HG03159 (cell line): Measurements from ENCODE around the gene CCR4.
"Not testable (repeated sequence)": the region's sequence is repeated elsewhere in the genome, so short reads cannot be mapped to it uniquely, and the experiment has no call there.

Experiments
- ATAC-seq: cut with Tn5 transposase; IDR thresholded peaks from one replicate; pipeline ENCODE4 v1.9.1; 2021; ENCODE audit warnings: mild to moderate bottlenecking, moderate library complexity; ENCODE audit not compliant: unreplicated experiment

Gene CCR4

DNA sequence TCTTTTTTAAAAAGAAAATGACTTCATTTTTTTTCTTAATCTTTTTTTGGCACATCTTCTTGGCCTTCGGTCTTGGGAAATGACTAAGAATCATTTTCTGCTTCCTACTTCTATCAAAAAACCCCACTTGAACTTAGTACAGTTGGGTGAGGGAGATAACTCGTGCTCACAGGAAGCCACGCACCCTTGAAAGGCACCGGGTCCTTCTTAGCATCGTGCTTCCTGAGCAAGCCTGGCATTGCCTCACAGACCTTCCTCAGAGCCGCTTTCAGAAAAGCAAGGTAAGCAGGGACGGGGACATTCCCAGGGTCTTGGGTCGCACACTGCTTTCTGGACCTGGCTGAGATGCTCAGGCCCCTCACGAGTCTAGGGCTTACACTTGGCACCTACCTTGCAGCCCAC, at the start of gene CCR4:
CCR4 (plus strand) TSS at position 235 of the 402 bp plus-strand sequence. CDS start 1,779 bp downstream, outside the sequence.
- ATAC-seq = no peak

DNA sequence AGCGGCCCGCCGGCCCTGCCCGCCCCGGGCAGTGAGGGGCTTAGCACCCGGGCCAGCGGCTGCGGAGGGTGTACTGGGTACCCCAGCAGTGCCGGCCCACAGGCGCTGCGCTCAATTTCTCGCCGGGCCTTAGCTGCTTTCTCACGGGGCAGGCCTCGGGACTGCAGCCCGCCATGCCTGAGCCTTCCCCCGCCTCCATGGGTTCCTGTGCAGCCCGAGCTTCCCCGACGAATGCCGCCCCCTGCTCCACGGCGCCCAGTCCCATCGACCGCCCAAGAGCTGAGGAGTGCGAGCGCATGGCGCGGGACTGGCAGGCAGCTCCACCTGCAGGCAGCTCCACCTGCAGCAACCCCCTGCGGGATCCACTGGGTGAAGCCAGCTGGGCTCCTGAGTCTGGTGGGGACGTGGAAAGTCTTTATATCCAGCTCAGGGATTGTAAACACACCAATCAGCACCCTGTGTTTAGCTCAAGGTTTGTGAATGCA, 48.5 kb upstream of the CCR4 start:
- ATAC-seq = not testable (repeated sequence)

DNA sequence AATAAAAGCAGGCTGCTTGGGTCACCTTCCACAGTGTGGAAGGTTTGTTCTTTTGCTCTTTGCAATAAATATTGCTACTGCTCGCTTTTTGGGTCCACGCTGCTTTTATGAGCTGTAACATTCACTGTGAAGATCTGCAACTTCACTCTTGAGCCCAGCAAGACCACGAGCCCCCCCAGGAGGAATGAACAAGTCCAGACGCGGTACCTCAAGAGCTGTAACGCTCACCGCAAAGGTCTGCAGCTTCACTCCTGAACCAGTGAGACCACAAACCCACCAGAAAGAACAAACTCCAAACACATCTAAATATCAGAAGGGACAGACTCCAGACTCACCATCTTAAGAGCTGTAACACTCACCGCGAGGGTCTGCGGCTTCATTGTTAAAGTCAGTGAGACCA, 47.5 kb upstream of the CCR4 start:
- ATAC-seq = no peak

DNA sequence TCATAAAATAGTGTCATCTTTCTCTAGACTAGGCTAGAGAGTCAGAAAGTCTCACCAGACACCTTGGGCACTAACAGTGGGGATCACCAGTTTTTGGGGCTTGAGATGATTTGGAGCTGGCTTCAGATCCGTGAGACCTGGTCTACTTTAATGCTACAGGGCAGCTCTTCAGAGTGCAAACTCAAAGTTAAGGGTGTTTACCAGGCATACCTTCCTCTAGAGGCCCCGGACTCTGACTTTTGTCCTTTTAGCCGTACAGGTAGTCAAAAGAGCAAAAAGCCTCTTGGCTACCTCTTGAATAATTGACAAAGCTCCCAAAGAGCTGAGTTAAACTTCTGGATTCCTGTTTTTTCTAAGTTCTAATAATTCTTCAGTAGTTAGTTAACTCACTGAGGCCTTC, 41.4 kb upstream of the CCR4 start:
- ATAC-seq = no peak

DNA sequence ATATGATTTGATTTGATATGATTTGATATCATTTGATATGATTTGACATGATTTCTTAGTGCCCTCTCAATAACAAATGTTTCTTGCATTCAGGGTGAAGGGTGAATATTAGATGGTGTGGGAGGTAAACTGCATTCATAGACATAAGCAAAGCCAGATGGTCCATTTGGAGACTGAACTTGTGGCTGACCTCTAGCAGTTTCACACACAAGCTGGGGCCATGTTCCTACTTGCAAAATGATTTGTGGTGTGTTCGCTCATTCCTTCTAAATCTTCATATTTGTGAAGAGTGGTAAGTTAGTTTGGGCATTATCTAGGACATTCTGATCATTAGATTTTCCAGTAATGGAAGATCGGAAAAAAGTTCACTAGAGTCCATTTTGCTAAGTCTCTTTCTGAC, 40.5 kb upstream of the CCR4 start:
- ATAC-seq = no peak

DNA sequence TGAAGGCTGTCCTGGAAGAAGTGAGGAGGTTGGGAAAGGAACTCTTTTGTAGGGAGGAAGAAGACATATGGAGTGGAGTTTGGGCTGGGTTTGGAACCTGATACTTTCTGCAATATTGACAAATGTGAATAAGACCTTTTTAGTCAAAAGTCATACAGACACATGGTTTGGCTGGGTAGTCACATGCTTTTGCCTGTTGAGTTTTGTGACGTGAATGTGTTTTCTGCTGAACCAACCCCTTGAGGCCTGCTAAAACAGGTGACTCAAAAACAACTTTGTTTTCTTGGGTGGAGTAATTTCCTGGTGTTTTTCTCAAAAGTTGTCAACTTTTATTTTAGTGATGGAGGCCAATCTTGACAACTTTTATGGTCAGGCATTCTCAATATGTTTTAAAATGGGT, 39.4 kb upstream of the CCR4 start:
- ATAC-seq = no peak

DNA sequence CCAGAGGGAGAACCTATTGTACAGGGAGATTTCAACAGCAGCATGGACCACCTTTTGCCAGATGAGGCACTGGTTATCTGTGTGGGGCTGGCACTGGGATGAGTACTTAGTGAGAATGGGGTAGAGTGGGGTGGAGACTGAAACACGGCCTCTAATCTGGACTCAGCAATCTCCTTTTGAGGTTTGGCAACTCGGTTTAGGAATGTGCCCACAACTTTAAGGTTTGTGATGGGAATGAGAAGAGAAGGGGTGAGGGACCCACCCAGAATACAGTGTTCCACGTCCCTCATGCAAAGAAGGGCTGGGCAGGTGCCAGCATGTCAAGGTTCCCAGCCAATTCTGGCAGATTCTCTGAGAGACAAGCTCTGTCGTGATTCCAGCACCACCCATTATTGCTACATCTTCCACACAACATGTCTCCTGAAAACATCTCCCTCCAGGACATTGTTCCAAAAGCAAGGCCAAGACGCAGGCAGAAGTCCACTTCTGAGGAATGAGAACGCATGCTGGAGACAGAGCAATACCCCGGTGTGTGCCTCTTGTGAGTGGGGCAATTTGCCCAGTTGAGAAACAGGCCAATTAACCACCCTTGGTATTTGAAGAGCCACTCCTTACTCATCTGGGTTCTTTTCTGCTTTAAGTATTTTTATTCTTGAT, 37.5 kb upstream of the CCR4 start:
- ATAC-seq = no peak

DNA sequence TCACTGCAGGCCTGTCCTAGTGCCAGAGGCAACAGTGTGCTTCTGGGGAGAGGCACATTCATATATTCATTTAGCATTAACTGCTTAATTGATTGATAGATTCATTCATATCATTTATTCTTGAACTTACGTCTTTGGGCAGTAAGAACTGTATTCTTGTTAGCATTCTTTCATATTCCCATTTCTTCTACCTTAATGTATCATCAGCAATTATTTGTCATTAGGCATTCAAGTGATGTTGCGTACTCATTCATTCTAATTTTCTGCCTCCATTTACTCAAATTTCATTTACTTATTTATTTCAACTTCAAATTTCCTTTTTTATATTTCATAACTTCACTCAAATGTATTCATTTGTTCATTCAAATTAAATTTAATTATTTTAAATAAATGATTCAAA, 31.5 kb upstream of the CCR4 start:
- ATAC-seq = no peak

DNA sequence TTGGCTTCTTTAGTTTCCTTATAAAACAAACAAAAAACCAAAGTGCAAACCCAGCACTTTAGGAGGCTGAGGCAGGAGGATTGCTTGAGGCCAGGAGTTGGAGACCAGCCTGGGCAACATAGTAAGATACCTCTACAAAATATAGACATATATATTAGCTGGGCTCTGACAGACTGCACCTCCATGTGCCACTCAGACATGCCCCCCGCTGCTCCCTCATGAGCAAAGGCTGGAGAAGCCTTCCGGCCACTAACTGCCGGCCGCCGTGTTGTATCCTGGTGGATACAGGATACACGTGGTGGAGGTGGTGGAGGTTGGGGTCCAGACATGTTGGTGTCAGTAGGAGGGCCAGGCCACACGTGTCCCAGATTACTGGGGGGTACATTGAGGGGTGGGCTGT, 29.4 kb upstream of the CCR4 start:
- ATAC-seq = no peak

DNA sequence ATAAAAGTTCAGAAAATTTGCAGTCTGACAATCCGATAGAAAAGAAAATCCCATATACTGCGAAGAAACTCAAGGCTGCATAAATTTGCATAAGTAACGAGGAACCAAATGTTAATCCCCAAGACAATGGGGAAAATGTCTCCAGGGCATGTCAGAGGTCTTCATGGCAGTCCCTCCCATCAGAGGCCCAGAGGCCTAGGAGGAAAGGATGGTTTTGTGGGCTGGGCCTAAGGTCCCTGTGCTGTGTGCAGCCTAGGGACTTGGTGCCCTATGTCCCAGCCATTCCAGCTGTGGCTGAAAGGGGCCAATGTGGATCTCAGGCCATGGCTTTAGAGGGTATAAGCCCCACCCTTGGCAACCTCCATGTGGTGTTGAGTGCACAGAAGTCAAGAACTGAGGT, 21.3 kb upstream of the CCR4 start:
- ATAC-seq = no peak

DNA sequence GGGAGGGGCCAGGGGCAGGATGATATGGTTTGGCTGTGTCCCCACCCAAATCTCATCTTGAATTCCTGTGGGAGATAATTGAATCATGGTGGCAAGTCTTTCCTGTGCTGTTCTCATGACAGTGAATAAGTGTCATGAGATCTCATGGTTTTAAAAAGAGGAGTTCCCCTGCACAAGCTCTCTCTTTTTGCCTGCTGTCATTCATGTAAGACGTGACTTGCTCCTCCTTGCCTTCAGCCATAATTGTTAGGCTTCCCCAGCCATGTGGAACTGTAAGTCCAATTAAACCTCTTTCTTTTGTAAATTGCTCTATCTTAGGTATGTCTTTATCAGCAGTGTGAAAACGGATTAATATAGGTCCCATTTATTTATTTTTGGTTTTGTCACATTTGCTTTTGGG, 20.2 kb upstream of the CCR4 start:
- ATAC-seq = not testable (repeated sequence)

DNA sequence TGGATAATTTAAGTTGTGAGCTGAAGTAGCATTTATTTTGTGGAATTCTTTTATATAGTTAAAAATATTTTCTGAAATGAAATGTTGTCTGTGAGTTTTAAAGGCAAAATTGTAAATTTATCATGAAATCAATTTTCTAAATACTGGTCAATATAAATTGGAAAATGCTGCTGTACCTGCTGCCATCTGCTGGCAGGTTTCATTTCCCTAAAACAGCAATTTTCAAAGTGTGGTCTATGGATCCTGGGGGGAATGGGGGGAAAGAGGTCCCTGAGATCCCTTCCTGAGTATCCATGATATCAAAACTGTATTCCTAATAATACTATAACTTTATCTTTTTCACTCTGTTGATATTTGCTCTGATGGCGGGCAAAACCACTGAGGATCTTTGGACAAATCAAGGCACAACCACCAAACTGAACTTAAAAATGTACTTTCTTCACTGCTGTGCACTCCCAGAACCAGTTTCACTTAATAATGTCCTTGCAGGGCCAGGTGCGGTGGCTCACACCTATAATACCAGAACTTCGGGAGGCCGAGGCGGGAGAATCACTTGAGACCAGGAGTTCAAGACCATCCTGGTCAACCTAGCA, 17.2 kb upstream of the CCR4 start:
- ATAC-seq = no peak

DNA sequence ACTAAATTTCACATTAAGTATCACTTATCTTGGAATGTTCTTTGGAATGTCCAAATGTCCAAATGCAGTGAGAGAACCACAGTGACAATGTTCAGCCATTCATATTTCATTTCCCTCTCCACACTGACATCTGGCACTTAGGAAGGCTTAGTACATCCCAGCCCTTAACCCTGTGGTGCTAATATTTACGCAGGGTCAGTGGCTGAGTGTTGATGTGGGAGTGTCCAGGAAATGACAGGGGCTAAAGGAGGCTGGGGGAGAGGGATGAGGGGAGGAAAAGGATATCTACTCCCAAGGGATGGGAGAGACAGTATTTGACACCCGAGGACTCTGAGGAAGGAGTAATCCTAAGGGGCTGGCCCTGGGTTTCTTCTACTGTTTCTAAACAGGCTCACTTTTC, 14.1 kb upstream of the CCR4 start:
- ATAC-seq = no peak

DNA sequence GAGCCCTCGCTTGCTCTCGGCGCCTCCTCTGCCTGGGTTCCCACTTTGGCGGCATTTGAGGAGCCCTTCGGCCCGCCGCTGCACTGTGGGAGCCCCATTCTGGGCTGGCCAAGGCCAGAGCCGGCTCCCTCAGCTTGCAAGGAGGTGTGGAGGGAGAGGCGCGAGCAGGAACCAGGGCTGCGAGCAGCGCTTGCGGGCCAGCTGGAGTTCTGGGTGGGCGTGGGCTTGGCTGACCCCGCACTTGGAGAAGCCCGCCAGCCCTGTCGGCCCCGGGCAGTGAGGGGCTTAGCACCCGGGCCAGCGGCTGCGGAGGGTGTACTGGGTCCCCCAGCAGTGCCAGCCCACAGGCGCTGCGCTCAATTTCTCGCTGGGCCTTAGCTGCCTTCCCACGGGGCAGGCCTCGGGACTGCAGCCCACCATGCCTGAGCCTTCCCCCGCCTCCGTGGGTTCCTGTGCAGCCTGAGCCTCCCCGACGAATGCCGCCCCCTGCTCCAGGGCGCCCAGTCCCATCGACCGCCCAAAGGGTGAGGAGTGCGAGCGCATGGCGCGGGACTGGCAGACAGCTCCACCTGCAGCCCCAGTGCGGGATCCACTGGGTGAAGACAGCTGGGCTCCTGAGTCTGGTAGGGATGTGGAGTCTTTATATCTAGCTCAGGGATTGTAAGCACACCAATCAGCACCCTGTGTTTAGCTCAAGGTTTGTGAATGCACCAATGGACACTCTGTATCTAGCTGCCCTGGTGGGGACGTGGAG, 11.7 kb upstream of the CCR4 start:
- not testable (repeated sequence) for ATAC-seq

DNA sequence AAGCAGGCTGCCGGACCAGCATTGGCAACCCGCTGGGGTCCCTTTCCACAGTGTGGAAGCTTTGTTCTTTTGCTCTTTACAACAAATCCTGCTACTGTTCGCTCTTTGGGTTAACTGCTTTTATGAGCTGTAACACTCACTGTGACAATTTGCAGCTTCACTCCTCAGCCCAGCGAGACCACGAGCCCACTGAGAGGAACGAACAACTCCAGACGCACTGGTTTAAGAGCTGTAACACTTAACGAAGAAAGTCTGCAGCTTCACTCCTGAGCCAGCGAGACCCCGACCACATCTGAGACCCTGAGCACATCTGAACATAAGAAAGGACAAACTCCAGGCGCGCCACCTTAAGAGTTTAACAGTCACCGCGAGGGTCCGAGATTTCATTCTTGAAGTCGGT, 10.7 kb upstream of the CCR4 start:
- no peak for ATAC-seq

DNA sequence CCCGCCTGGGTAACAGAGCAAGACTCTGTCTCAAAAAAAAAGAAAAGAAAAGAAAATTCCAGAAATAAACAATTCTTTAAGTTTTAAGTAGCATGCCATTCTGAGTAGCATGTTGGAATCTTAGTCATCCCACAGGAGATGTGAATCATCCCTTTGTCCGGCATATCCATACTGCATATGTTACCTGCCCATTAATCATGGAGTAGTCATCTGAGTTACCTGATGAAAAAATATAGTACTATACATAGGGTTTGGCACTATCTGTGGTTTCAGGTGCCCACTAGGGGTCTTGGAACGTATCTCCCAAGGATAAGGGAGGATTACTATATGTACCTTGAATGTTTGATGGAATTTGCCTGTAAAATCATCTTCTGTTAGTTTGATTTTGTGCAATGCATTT, 6.3 kb upstream of the CCR4 start:
- no peak for ATAC-seq

DNA sequence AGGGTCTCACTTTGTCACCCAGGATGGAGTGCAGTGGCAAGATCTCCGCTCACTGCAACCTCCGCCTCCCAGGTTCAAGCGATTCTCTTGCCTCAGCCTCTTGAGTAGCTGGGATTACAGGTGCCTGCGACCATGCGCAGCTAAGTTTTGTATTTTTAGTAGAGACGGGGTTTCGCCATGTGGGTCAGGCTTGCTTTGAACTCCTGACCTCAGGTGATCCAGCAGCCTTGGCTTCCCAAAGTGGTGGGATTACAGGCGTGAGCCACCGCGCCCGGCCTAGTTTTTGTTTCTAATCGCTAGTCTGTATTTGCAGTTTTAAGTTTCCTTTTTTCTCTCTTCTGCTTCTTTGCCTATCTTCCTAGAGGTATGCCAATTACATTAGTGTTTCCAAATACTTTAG, 5.8 kb upstream of the CCR4 start:
- ATAC-seq = not testable (repeated sequence)

DNA sequence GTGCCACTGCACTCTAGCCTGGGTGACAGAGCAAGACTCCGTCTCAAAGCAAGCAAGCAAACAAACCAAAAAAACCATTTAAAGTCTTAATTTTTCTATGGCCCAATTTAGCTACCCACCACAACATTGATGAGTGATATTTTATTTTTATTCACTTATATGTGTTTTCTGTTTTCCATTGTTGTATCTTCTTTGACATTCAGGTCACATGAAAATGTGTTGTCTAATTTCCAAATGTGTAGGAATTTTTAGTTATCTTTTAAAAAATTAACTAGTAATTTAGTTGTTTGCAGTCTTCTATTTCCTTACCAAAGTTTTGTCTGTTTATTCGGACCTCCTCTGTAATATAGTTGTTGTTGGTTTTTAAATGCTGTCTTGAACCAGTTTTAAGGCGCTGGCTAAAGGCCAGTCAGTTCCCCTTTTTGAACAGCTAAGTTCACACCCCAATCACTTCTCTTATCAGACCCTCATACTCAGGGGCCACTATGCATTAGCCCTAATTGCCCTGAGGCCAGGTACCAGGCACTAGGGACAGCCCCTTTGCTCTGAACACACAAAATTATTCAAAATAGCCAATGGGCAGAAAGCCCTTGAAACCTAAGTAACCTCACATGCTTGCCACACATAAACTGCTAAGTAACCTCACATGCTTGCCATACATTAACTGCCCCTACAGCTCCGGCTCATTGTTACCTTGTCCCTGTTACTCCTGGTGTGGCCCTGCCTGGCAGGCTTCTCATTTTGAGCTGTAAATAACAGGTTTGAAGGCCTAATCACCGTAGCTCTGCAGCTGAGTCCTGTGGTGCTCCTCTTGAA, 4.3 kb upstream of the CCR4 start:
- ATAC-seq = peak; percentile 29

DNA sequence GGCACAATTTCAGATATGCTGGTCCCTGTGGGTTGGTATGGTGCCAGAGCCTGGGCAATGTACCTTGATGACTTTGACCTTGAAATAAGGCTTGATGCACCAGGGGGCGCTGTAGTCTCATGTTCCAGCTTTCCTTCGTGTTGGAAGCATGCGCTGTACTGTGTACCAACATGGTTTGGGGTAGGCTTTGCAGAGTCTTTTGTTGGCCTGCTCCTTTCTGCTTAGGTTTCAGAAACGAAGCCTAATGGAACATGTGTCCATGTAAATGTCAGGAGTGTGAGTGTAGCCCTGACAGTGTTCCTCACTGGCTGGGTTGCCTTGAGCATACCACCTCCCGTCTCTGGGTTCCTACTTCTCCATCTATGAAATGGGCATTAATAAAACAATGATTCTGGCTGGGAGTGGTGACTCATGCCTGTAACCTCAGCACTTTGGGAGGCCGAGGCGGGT, 3.6 kb upstream of the CCR4 start:
- peak; percentile 90 for ATAC-seq

DNA sequence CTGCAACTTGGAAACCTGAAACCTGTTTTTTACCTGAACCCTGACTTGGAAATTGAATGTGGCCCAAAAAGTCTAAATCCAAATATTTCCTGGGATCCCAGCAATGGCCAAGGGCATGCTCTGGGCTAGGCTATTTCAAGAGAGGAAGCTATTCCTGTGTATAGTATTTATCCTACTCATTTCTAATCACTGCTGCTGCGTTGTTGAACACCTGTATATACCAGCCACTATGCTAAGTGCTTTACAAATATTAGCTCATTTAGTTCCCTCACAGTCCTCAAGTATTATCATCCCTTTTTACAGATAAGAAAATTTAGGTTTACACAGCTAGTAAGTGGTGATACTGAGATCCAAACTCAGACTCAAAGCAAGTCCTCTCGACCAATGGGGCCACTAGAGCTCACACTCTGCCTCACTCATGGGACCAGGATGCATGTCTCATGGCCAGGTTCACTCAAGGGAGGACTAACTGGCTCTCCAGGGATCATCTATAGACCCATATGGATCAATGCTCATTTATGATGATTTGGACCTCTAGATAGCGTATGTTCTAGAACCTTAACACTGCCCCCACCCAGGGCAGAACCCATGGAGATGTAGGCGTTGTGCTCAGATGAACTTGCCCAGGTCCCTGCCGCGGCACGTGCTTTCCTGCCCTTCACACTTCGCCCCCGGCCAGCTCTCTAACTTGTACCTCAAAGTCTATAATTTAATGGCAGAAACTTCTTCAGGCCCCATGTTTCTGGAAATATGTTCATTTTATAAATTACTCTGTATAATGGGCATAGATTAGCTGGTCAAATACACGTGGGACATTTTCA, 2.6 kb upstream of the CCR4 start:
- ATAC-seq = no peak
